Nephron (organoid): Measurements from ENCODE around the gene LYZ.
A peak's percentile ranks its signal among the peaks of the same experiment; 100 is the strongest.

ENCODE experiments used
- H3K27ac Mint-ChIP-seq, 3 experiments: 2 replicates each; pipeline ENCODE4 v1.8.0; 2020; ENCODE audit warnings: mixed read lengths in 3 of 3, mild to moderate bottlenecking in 2 of 3, moderate library complexity in 1 of 3
- H3K27me3 Mint-ChIP-seq: 2 replicates; pipeline ENCODE4 v1.8.0; 2021; ENCODE audit warnings: low read depth, mild to moderate bottlenecking, moderate library complexity, mixed read lengths
- H3K36me3 Mint-ChIP-seq: 2 replicates; pipeline ENCODE4 v1.8.0; 2020; ENCODE audit warnings: low read depth, mixed read lengths
- H3K4me1 Mint-ChIP-seq: 2 replicates; pipeline ENCODE4 v1.8.0; 2020; ENCODE audit warnings: mixed read lengths
- H3K4me3 Mint-ChIP-seq, 3 experiments: 2 replicates each; pipeline ENCODE4 v1.8.0; 2020; ENCODE audit warnings: mild to moderate bottlenecking in 3 of 3, mixed read lengths in 3 of 3, moderate library complexity in 2 of 3
- H3K9me3 Mint-ChIP-seq: 2 replicates; pipeline ENCODE4 v1.8.0; 2020; ENCODE audit warnings: mixed read lengths
- TF ChIP-seq, protein P1 (sequence below), 3 experiments: fragments of 200-600 bp; sonication (generic); IDR thresholded peaks; one replicate each; pipeline ENCODE4 v1.5.0; 2021; ENCODE audit warnings: antibody characterized with exemption in 3 of 3; ENCODE audit not compliant: unreplicated experiment in 3 of 3

Gene LYZ

GRCh38 chr12:69383074-69383473 lies 34.9 kb downstream of the LYZ start:
- Mint-ChIP-seq H3K4me1 (no peaks in the 10 kb centered on the region), H3K27me3 (no peaks in the 10 kb centered on the region), H3K9me3 (peaks cover 1% of the 10 kb centered on the region), H3K27ac (no peak overlapping the region), H3K4me3 (no peak overlapping the region), H3K36me3 (peaks cover 44% of the 10 kb centered on the region)
- TF ChIP-seq, protein P1, sequence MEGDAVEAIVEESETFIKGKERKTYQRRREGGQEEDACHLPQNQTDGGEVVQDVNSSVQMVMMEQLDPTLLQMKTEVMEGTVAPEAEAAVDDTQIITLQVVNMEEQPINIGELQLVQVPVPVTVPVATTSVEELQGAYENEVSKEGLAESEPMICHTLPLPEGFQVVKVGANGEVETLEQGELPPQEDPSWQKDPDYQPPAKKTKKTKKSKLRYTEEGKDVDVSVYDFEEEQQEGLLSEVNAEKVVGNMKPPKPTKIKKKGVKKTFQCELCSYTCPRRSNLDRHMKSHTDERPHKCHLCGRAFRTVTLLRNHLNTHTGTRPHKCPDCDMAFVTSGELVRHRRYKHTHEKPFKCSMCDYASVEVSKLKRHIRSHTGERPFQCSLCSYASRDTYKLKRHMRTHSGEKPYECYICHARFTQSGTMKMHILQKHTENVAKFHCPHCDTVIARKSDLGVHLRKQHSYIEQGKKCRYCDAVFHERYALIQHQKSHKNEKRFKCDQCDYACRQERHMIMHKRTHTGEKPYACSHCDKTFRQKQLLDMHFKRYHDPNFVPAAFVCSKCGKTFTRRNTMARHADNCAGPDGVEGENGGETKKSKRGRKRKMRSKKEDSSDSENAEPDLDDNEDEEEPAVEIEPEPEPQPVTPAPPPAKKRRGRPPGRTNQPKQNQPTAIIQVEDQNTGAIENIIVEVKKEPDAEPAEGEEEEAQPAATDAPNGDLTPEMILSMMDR (IDR thresholded peaks at IDR 0.05; ENCODE audit: unreplicated experiment in 3 of 3), result no peak

GRCh38 chr12:69385038-69385437 lies 36.9 kb downstream of the LYZ start:
- H3K27me3 Mint-ChIP-seq, result no peaks in the 10 kb centered on the region
- no peaks in the 10 kb centered on the region for H3K9me3 Mint-ChIP-seq
- H3K36me3 Mint-ChIP-seq, result peaks cover 27% of the 10 kb centered on the region
- H3K27ac Mint-ChIP-seq, result no peak overlapping the region
- TF ChIP-seq, protein P1 (IDR thresholded peaks at IDR 0.05; ENCODE audit: unreplicated experiment in 3 of 3), result no peak
- no peaks in the 10 kb centered on the region for H3K4me1 Mint-ChIP-seq
- H3K4me3 Mint-ChIP-seq, result no peak overlapping the region

GRCh38 chr12:69386921-69387320 lies 38.7 kb downstream of the LYZ start:
- Mint-ChIP-seq H3K27ac (no peak overlapping the region), H3K36me3 (peaks cover 18% of the 10 kb centered on the region), H3K27me3 (no peaks in the 10 kb centered on the region), H3K9me3 (no peaks in the 10 kb centered on the region), H3K4me1 (no peaks in the 10 kb centered on the region), H3K4me3 (no peak overlapping the region)
- TF ChIP-seq, protein P1 (IDR thresholded peaks at IDR 0.05; ENCODE audit: unreplicated experiment in 3 of 3), result no peak

DNA sequence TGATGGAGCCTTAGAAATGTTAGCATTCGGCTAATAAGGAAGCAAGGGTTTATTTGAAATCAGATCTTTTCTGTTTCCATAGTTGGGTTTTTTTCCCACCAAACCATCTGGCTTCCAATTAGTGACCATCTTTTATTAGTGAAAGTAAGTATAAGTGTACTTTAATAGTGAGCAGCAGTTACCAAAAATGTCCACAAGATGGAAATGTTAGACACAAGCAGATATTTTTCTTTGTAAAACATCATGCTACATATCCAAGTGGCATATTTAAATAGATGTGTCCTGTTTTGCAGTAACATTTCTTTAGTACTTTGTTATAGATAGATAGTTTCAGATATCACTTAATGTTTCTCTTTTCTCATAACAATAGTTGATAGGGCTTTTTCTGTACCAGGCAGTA lies 40.2 kb downstream of the LYZ start:
- Mint-ChIP-seq H3K4me3 (no peak overlapping the region), H3K9me3 (no peaks in the 10 kb centered on the region), H3K4me1 (no peaks in the 10 kb centered on the region), H3K27me3 (no peaks in the 10 kb centered on the region), H3K27ac (no peak overlapping the region), H3K36me3 (peaks cover 16% of the 10 kb centered on the region)
- TF ChIP-seq, protein P1 (IDR thresholded peaks at IDR 0.05; ENCODE audit: unreplicated experiment in 3 of 3), result peak; percentile 48 to 66 (median 51)

DNA sequence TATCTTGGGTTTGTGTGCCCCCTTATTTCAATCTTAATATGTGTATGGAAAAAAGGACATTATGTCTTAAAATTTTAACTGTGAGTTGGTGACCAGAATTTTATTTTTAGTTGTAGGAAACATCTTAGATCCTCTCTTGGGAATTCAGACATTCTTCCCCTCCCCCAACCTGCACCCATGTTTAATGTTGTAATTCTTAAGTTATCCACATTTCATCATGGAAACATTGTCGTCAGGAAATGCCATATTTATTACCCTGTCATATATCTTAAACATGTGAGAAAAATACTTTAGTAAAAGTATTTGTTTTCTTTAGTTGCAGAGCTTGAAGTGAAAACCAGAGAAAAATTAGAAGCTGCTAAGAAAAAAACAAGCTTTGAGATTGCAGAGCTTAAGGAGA lies 41.6 kb downstream of the LYZ start:
- H3K27ac Mint-ChIP-seq, result no peak overlapping the region
- H3K36me3 Mint-ChIP-seq, result peaks cover 21% of the 10 kb centered on the region
- H3K9me3 Mint-ChIP-seq, result no peaks in the 10 kb centered on the region
- H3K4me3 Mint-ChIP-seq, result no peak overlapping the region
- TF ChIP-seq, protein P1 (IDR thresholded peaks at IDR 0.05; ENCODE audit: unreplicated experiment in 3 of 3), result no peak
- no peaks in the 10 kb centered on the region for H3K4me1 Mint-ChIP-seq
- no peaks in the 10 kb centered on the region for H3K27me3 Mint-ChIP-seq

DNA sequence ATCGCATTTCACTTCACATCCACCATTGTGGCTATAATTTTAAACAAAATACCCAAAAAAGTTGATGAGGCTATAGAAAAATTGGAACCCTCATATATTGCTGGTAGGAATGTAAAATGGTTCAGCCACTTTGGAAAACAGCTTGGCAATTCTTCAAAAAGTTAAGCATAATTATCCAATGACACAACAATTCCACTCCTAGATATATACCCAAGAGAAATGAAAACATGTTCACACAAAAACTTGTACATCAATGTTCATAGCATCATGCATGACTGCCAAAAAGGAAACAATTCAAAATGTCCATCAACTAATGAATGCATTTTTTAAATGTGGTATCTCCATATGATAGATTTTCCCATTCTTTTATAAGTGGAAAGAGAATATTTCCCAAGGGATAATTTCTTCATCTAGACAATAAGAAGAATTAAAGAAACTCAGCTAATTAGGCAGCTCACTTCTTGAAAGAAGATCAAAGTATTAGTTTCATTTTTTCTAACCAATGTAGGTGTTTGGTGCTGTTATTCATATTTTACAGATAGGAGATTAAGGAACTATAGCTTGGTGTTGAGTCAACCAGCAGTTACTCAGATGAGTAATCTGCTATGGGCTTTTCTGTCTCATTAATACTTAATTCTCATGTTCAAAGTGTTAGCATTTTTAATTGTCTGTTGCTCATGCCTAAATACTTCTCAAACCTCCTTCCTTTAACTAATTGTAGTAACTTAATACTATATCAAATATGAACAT lies 44.2 kb downstream of the LYZ start:
- no peak overlapping the region for H3K27ac Mint-ChIP-seq
- no peaks in the 10 kb centered on the region for H3K4me1 Mint-ChIP-seq
- H3K4me3 Mint-ChIP-seq, result no peak overlapping the region
- H3K36me3 Mint-ChIP-seq, result peaks cover 36% of the 10 kb centered on the region
- no peaks in the 10 kb centered on the region for H3K27me3 Mint-ChIP-seq
- TF ChIP-seq, protein P1 (IDR thresholded peaks at IDR 0.05; ENCODE audit: unreplicated experiment in 3 of 3), result no peak
- peaks cover 5% of the 10 kb centered on the region for H3K9me3 Mint-ChIP-seq
